ENCODE results near the gene CCR3. TPM values are rescaled to one million over a fixed set of nuclear protein-coding genes. Genes with fewer than 3 reads are reported as not detected.

CCR3 gene
- total RNA-seq, 1 experiment from 2014 or later, result not detected

GRCh38 chr3:46214751-46215352, 27.4 kb upstream of the CCR3 start:
- H3K36me3 ChIP-seq (ENCODE audit: control insufficient read depth, insufficient read depth, low read length), result no peaks in the 10 kb centered on the region
- H3K4me3 ChIP-seq (ENCODE audit: low read depth in 2 of 2, low read length in 2 of 2), result no peak overlapping the region
- H3K27ac ChIP-seq (ENCODE audit: low read length), result no peak overlapping the region
- ATAC-seq (no peak), DNase-seq (ENCODE audit: low read depth, low spot score) (no peak)
- H3K9me3 ChIP-seq (ENCODE audit: control insufficient read depth, insufficient read depth, low read depth, low read length), result no peaks in the 10 kb centered on the region
- intact Hi-C loops (cut with micrococcal nuclease; ENCODE audit: unreplicated experiment) (no loop called here), in situ Hi-C loops (cut with HindIII; ENCODE audit: low pct_unique_long_range_greater_than_20kb, low sequenced_read_pairs) (no loop called here)
- POLR2A ChIA-PET, result no interaction called here
- no peaks in the 10 kb centered on the region for H3K4me1 ChIP-seq (ENCODE audit: control insufficient read depth, insufficient read depth, low read length)
- TF ChIP-seq TCF7L2 (IDR thresholded peaks at IDR 0.05; ENCODE audit: low read depth, low read length), result no peak
- TF ChIP-seq SIN3A (IDR thresholded peaks at IDR 0.05; ENCODE audit: borderline replicate concordance, insufficient read depth, low read depth, low read length), result no peak
- TF ChIP-seq POLR2AphosphoS5 (IDR thresholded peaks at IDR 0.05; ENCODE audit: low read depth, low read length), result no peak
- no peak; the same call in 1 of the 2 replicates for TF ChIP-seq CTCF (IDR thresholded peaks at IDR 0.05)
- TF ChIP-seq REST (IDR thresholded peaks at IDR 0.05; ENCODE audit: insufficient read depth in 1 of 2, low read depth in 2 of 2, low read length in 1 of 2), result no peak
- no TSS peak for BruUV-seq (replicated peaks)
- no peaks in the 10 kb centered on the region for H3K27me3 ChIP-seq (ENCODE audit: control insufficient read depth, insufficient read depth, low read length)
- CTCF ChIA-PET, result no interaction called here

- no peak overlapping the region for H3K27ac ChIP-seq (ENCODE audit: low read length)
- H3K9me3 ChIP-seq (ENCODE audit: control insufficient read depth, insufficient read depth, low read depth, low read length), result no peaks in the 10 kb centered on the region
- no peak for DNase-seq (ENCODE audit: low read depth, low spot score)
- in situ Hi-C loops (cut with HindIII; ENCODE audit: low pct_unique_long_range_greater_than_20kb, low sequenced_read_pairs), result no loop called here
- ChIA-PET POLR2A (no interaction called here), CTCF (no interaction called here)
- intact Hi-C loops (cut with micrococcal nuclease; ENCODE audit: unreplicated experiment), result no loop called here
- H3K4me3 ChIP-seq (ENCODE audit: low read depth in 2 of 2, low read length in 2 of 2), result no peak overlapping the region
- no TSS peak for BruUV-seq (replicated peaks)
- TF ChIP-seq REST (IDR thresholded peaks at IDR 0.05; ENCODE audit: insufficient read depth in 1 of 2, low read depth in 2 of 2, low read length in 1 of 2) (no peak), POLR2AphosphoS5 (IDR thresholded peaks at IDR 0.05; ENCODE audit: low read depth, low read length) (no peak), SIN3A (IDR thresholded peaks at IDR 0.05; ENCODE audit: borderline replicate concordance, insufficient read depth, low read depth, low read length) (no peak), CTCF (IDR thresholded peaks at IDR 0.05) (no peak), TCF7L2 (IDR thresholded peaks at IDR 0.05; ENCODE audit: low read depth, low read length) (no peak)
- no peaks in the 10 kb centered on the region for H3K36me3 ChIP-seq (ENCODE audit: control insufficient read depth, insufficient read depth, low read length)
- no peaks in the 10 kb centered on the region for H3K27me3 ChIP-seq (ENCODE audit: control insufficient read depth, insufficient read depth, low read length)
- no peaks in the 10 kb centered on the region for H3K4me1 ChIP-seq (ENCODE audit: control insufficient read depth, insufficient read depth, low read length)
- ATAC-seq, result no peak
Observed at GRCh38 chr3:46215810-46216414, 26.3 kb upstream of the CCR3 start.

Data from Panc1 (cell line).